ENCODE results near the gene OR10T2.
"Not testable (repeated sequence)": the region's sequence is repeated elsewhere in the genome, so short reads cannot be mapped to it uniquely, and the experiment has no call there.

The OR10T2 gene, protein sequence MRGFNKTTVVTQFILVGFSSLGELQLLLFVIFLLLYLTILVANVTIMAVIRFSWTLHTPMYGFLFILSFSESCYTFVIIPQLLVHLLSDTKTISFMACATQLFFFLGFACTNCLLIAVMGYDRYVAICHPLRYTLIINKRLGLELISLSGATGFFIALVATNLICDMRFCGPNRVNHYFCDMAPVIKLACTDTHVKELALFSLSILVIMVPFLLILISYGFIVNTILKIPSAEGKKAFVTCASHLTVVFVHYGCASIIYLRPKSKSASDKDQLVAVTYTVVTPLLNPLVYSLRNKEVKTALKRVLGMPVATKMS

DNA sequence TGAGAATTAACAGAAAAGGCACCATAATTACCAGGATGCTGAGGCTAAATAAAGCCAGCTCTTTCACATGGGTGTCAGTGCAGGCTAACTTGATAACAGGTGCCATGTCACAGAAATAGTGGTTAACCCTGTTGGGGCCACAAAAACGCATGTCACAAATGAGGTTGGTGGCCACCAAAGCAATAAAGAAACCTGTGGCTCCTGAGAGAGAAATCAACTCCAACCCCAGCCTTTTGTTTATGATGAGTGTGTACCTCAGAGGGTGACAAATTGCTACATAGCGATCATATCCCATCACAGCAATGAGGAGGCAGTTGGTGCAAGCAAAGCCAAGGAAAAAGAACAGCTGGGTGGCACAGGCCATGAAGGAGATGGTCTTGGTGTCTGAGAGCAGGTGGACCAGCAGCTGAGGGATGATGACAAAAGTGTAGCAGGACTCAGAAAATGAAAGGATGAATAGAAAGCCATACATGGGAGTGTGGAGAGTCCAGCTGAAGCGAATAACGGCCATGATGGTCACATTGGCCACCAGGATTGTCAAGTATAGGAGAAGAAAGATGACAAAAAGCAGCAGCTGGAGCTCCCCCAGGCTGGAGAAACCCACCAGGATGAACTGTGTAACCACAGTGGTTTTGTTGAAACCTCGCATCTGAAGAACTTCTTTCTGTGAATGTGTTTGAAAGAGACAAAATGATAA is at the start of gene OR10T2:
Gene OR10T2, minus strand, starts transcription at position 649 of the 697 bp plus-strand sequence. Its CDS starts 0 bp downstream, at position 649.
- no peak for DNase-seq (ENCODE audit: extremely low read depth in 1 of 2, low read depth in 1 of 2)

DNA sequence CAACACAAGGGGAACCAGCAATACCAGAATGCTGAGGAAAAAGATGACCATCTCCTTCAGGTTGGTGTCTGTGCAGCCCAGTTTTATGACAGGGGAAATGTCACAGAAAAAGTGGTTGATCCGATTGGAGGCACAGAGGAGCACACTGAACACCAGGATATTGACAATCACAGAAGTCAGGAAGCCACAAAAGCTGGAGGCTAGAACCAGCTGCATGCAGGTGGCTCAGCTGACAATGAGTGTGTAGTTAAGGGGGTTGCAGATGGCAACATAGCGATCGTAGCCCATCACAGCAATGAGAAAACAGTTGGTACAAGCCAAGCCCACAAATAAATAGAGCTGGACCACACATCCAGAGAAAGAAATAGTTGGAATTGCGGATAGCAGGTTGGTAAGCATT is 46.1 kb upstream of the OR10T2 start:
- no peak for DNase-seq (ENCODE audit: extremely low read depth in 1 of 2, low read depth in 1 of 2)

DNA sequence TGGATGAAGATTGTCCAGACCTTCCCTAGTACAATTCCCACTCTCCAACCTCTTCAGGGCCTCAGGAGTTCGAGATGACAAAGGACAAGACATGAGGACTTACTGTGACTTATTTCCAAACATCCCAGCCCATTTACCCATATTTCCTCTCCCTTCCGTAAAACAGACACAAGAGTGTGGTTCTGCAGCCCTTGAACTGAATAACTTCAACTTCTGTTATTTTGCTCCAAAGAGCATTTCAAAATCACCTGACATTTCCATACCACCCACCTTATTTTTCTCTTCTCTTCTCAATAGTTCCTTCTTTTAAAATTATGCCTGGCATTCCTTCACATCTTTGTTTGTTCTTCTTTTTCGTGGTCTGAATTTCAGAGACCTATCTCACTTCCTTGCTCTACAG is 35.5 kb upstream of the OR10T2 start:
- no peak for DNase-seq (ENCODE audit: extremely low read depth in 1 of 2, low read depth in 1 of 2)

DNA sequence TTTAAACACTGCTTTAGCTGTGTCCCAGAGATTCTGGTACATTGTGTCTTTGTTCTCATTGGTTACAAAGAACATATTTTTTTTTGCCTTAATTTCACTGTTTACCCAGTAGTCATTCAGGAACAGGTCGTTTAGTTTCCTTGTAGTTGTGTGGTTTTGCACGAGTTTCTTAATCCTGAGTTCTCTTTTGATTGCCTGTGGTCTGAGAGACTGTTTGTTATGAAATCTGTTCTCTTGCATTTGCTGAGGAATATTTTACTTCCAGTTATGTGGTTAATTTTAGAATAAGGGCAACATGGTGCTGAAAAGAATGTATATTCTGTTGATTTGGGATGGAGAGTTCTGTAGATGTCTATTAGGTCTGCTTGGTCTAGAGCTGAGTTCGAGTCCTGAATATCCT is 30.9 kb upstream of the OR10T2 start:
- not testable (repeated sequence) for DNase-seq (ENCODE audit: extremely low read depth in 1 of 2, low read depth in 1 of 2)

DNA sequence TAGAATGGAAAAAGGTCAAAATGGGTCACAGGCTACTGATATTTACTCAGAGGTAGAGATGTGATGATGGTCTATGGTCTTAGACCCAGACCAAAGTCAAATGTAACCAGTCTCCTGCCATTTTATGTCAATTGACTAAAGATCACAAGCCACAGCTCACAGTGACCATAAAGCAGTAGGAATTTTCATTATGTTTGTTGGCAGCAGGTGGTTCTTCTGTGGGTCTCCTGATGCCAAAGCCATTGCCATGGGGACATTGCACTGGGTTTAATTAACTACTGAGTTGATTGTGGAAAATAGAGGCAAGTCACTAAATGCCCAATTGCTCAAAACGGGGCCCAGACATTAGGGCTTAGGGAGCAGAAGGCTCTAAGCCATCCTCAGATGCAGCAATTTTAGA is 26.9 kb upstream of the OR10T2 start, which contains the start of gene OR10K2:
Gene OR10K2, minus strand, starts transcription at position 101 of the 400 bp plus-strand sequence. CDS start 5,371 bp downstream, outside the sequence.
- DNase-seq (ENCODE audit: extremely low read depth in 1 of 2, low read depth in 1 of 2), result no peak

DNA sequence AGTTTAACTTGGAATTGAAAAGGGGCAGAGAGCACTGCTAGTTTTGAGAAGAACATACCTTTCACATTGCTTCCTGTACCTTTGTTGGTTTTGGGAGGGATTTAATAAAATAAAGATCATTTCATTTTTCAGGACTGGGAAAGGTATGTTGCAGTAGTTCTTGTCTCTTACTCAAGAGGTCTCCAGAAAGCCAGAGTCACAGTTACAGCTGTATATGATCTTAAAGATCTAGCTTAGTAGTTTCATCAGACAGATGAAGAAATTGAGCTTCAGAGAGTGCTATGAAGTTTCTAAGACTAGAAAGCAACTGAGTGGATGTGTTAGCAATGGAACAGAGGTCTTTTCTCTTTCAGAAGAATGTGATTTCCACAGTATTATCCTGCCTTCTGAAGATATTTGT is 25.8 kb upstream of the OR10T2 start:
- no peak for DNase-seq (ENCODE audit: extremely low read depth in 1 of 2, low read depth in 1 of 2)

DNA sequence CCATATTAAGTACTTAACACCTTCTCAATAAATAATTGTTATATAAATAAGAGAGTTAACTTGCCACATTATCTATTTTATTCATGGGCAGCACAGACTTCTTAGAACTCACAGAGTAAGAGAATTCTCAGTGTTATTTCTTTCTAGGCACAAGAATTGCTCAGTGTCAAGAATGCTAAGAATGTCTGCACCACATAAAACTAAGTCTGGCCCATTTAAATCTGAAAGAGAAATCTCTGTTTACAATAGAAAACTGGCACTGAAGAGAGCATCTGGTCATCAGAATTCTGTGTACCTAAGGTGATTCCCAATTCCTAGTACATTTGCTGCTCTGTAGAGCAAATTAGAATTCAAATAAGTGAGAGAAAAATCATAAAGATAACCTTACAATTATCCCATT is 22.9 kb upstream of the OR10T2 start:
- DNase-seq (ENCODE audit: extremely low read depth in 1 of 2, low read depth in 1 of 2), result no peak

DNA sequence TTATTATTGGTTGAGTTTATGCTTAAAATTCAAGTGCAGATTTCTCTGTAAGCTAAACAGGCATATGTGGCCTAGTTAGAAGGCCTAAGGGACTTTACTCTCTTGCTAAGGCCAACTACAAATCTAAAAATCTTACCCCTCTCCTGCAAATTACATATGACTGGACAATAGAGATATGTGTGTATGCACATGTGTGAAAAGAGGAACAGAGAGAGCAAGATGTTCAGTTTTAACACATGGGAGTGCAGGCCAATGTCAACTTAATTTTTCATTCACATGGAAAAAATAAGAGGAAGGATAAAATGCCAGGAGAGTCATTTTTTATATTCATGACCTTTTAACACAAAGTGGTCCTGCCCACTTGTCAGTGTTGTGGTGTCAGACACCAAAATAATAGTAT is 18.3 kb upstream of the OR10T2 start:
- DNase-seq (ENCODE audit: extremely low read depth in 1 of 2, low read depth in 1 of 2), result no peak

DNA sequence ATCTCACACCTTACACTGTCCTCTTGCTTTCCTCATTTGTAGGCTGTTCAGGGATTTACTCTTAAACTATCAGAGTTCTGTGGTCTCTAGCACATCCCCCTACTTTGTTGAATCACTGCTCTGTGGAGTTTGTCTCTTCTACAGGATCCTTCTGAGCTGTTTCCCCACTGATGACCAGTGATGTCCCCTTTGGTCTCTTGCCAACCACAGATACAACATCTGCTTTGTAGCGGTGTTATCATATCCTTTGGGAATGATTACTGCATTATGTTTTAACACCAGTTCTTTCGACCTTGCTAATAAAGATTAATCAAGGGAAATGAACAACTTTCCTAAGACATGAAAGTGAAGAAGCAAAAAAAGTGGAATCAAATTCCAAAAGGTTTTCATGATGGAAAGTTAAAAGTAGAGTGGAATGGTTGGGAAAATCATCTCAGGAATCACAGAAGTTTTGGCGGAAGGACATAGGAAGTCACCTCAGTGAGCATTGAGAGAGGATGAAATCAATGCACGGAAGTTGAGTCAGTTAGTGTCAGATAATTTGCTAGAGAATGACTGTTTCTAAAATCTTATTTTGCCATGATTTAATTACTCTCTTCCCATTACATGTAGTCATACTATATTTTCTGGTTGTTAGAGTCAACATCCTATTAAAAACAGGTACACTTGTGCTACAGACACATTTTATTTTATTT is 15.5 kb upstream of the OR10T2 start:
- no peak for DNase-seq (ENCODE audit: extremely low read depth in 1 of 2, low read depth in 1 of 2)

DNA sequence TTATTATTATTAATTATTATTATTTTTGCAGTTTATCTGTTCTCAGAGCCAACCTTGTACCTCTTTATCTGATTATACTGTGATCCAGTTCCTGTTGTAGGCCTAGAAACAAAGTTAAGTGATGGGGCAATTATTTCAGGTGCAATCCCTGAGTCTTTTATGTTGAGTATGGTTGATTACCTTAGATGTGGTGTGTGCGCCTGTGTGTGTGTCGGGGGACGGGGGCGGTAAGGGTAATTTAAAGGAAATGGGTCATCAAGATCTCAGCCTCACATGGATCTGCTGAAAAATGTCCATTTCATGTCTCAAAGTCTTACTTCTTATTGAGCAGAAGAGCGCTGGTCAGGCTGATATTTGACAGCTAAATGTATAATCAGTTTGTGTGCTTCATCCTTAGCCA is 7.8 kb upstream of the OR10T2 start:
- DNase-seq (ENCODE audit: extremely low read depth in 1 of 2, low read depth in 1 of 2), result no peak

DNA sequence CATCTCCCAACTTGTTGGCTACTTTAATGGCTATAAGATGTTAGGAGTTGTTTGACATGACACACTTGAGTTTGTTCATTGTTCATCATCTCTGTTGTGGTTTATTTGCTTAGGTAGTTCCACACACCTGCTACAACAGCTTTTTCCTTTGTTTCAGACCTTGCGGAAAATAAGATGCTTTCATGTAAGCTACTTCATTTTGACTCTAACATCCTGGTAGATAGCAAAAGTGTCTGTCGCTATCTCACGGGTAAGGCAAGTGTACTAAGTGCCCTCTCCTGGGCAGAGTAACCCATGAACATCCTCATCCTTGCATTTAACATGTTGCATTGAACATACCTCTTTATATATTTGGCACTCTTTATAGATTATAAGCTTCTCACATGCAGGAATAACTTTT is 1.6 kb upstream of the OR10T2 start:
- DNase-seq (ENCODE audit: extremely low read depth in 1 of 2, low read depth in 1 of 2), result no peak

DNA sequence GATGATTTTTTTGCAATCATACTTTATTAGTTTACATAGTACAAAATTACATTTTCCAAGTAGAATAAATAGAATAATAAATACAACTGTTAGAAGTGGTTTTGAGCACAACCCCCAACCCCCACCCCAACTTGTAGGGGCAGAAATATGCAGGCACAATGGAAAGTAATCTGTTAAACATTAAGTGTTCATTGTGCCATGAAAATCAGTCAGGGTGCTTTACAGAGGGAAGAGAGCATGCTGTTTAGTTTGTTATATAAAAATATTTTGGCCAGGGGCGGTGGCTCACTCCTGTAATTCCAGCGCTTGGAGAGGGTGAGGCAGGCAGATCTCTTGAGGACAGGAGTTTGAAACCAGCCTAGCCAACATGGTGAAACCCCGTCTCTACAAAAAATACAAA is 2.6 kb downstream of the OR10T2 start:
- no peak for DNase-seq (ENCODE audit: extremely low read depth in 1 of 2, low read depth in 1 of 2)

DNA sequence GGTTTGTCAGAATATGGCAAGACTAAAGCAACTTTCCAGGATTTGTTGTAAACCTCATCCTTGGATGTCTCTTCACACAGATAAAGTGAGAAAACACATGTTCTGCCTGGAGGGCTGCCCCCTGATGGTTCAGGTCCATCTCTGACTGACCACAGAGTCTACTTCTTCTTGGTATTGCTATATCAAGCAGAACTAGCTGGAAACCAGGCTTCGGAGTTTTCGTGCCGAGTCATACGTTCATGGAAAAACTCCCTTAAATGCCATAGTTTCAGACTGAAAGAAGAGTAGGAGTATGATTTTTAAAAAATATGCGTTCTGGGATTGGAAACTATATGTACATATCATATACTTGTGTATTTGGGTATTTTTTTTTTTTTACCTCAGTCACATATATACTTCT is 5.8 kb downstream of the OR10T2 start:
- no peak for DNase-seq (ENCODE audit: extremely low read depth in 1 of 2, low read depth in 1 of 2)

DNA sequence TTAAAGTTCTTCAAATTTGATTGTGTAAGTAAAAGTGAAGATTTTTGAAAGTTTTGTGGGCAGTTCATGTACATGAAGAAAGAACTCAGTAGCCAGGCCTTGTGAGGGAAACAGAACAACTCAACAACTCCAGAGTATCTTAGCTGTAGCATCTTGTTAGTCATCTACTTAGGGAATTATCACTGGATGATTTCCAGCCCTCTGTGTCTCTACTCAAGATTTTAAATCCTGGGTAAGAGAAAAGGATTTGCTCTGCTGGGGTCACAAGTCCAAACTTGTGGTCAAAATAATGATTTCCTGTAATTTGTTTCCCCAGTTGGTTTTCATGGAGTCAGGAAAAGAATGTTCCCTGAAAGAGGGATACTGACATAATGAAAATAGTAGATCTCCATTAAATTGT is 8.2 kb downstream of the OR10T2 start:
- DNase-seq (ENCODE audit: extremely low read depth in 1 of 2, low read depth in 1 of 2), result no peak

DNA sequence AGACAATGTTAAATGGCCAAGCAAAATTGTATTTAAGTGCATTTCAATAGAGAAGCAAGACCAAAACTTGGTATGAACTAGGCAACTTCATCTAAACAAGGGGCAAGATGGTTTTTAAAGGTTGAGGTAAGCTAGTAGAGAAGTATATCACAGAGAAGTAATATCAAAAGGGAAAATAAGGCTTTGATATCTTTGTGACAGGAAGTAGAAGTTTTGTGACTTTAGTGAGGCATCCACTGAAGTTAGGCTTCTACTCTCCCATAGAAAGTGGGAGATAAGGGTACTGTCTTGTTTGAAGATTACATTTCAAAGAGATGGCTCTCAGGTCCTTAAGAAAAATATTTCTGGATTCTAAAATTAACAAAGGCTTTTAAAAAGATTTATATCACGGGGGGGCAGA is 8.9 kb downstream of the OR10T2 start:
- DNase-seq (ENCODE audit: extremely low read depth in 1 of 2, low read depth in 1 of 2), result no peak

DNA sequence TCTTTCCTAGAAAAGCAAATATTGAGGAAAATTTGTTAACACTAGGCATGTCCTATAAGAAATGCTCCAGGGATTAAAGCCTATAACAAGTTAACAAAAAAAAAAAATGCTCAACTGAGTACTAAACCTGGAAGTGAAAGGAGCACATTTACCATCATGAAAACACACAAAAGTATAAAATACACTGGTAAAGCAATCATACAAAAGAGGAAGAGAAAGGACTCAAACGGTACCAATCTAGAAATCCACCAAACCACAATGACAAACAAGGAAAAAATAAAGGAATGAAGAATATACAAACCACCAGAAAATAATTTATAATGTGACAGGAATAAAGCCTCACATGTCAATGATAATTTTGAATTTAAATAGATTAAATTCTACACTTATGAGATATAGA is 24.4 kb downstream of the OR10T2 start:
- no peak for DNase-seq (ENCODE audit: extremely low read depth in 1 of 2, low read depth in 1 of 2)

DNA sequence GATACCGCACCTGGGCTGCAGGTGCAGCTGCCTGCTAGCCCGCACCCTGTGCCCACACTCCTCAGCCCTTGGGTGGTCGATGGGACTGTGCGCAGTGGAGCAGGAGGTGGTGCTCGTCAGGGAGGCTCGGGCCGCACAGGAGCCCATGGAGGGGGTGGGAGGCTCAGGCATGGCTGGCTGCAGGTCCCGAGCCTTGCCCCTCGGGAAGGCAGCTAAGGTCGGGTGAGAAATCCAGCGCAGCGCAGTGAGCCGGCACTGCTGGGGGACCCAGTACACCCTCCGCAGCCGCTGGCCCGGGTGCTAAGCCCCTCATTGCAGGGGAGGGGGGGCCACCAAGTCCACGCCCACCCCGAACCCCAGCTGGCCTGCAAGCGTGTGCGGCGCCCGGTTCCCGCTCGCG is 25.2 kb downstream of the OR10T2 start:
- DNase-seq (ENCODE audit: extremely low read depth in 1 of 2, low read depth in 1 of 2), result not testable (repeated sequence)

DNA sequence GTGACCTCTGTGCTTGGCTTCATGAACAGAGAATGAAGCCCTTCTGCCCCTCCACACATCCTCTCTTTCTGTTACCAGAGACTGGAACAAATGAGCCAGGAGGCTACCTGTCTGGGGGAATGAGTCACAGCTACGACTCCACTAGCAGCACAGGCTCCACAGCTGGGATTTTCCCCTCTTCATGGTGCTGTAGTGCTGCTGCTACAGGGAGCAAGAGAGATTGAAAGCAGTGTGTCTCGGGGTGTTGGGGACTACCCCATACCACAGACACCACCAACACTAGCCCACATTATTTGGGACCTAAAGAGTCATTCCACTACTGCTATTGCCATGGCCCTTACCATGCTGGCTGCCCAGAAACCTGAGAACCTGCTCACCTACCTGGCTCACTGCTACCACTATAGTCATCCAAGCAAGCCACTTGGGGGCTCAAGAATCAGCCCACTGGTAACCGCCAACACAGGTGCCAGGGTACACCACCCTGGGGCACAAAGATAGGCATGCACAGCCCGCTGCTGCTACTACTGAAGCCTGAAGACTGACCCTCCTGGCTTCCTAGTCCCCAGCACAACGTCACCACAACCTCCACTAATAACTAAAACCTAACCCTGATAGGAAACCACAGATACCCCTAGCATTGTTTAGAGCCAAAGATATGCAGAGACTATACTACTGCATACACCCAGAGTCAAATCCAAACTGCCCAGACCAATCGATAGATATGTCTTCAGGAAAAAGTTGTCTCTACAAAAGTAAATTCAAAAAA is 27.9 kb downstream of the OR10T2 start:
- no peak for DNase-seq (ENCODE audit: extremely low read depth in 1 of 2, low read depth in 1 of 2)

DNA sequence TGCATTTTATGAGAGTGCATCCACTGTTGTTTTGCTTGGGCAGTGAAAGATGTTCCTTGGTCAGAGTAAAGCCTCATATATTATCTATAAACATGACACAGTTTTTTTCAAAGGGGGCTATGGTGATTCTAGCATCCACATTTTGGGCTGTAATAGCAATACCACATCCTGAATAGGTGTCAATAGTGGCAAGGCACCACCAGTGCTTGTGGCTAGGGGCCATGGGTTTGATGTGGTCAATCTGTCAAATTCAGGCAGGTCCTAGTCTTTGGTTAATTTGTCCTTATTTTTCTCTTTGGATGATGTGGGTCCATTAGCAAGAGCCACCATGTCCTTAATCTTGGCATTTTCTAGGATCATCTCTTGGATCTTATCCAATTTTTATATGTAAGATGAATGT is 32.5 kb downstream of the OR10T2 start:
- no peak for DNase-seq (ENCODE audit: extremely low read depth in 1 of 2, low read depth in 1 of 2)

DNA sequence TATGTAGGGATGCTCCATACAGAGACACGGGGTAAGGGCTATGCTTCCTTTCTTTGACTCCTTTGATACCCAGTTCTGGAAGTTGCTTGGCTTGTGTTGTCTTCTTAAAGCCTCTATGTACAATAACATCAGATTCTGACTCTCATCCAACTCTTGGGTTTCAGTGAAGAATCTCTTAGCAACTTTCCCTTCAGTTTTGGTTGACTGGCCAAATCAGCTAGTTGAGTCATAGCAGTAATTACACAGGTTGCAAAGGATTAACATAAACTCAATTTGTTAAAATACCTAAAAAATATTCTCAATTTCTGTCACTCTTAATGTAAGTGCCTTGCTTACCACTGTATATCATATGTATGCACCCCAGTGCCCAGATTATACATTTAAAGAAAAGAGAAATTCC is 36.3 kb downstream of the OR10T2 start:
- no peak for DNase-seq (ENCODE audit: extremely low read depth in 1 of 2, low read depth in 1 of 2)

DNA sequence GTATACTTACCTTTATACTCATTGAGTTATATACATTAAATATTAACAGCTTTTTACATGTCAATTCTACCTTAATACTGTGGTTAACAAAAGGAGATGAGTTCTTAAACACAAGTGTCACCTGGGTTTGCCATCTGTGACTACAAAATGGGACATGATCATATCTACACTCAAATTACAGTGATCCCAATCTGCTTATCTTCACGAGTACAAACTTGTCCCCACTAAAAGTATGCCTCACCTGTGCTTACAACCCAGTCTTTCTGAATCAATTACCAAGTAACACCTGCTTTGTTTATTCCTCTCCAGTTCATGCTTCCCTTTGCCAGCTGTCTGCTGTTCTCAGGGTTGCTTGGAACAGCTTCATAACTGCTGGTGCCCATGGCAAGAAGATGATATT is 36.8 kb downstream of the OR10T2 start:
- DNase-seq (ENCODE audit: extremely low read depth in 1 of 2, low read depth in 1 of 2), result no peak
